Stimulated activated naive CD4-positive, alpha-beta T cell (primary cell): ENCODE data around the gene EPHA7.

Source experiments
- DNase-seq, 6 experiments: peaks; one replicate each; lab custom pipeline; 2025; lab: John Stamatoyannopoulos, UW

Gene EPHA7

GRCh38 chr6:93325761-93326160 lies 93.6 kb downstream of the EPHA7 start:
- DNase-seq = no peak

- no peak for DNase-seq
Observed at GRCh38 chr6:93323630-93324029, 95.7 kb downstream of the EPHA7 start.

DNA sequence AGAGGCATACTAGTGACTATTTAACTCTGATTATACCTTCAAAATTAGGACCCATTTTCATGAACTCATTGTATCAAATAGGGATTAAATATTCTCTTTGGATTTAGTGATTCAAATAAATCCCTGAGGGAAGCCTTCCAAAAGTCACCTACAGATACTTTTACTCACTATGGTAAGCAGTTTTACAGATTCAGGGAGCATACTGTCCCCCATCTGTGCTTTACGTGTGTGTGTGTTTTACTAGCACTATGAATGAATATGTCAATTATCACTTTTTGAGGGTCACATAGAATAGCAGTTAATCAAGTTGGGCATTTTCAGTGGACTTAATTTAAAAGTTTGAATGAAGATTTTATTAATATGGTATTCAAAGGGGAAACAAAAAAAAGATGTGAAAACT lies 96.7 kb downstream of the EPHA7 start:
- no peak for DNase-seq

- no peak for DNase-seq
Observed at GRCh38 chr6:93319304-93319703, 100.1 kb downstream of the EPHA7 start.

GRCh38 chr6:93318121-93318520 lies 101.2 kb downstream of the EPHA7 start:
- DNase-seq = no peak

DNA sequence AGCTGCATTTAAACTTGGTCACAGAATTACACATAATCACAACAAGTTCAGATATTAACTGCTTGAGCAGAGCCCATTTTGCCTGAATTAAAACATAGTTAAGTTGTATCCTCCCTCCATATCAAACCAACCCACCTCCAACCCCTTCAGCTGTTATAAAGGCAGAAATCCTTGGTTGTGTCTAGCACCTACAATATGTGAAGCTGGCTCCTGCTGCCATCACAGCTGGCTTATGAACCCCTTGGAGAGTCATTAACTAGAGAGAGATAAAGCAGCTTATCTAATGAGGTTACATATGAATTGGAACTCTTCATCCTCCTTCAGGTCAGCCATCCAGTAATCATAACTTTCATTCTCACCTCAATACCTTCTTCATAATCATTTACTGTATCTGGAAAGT lies 101.8 kb downstream of the EPHA7 start:
- DNase-seq = no peak

DNA sequence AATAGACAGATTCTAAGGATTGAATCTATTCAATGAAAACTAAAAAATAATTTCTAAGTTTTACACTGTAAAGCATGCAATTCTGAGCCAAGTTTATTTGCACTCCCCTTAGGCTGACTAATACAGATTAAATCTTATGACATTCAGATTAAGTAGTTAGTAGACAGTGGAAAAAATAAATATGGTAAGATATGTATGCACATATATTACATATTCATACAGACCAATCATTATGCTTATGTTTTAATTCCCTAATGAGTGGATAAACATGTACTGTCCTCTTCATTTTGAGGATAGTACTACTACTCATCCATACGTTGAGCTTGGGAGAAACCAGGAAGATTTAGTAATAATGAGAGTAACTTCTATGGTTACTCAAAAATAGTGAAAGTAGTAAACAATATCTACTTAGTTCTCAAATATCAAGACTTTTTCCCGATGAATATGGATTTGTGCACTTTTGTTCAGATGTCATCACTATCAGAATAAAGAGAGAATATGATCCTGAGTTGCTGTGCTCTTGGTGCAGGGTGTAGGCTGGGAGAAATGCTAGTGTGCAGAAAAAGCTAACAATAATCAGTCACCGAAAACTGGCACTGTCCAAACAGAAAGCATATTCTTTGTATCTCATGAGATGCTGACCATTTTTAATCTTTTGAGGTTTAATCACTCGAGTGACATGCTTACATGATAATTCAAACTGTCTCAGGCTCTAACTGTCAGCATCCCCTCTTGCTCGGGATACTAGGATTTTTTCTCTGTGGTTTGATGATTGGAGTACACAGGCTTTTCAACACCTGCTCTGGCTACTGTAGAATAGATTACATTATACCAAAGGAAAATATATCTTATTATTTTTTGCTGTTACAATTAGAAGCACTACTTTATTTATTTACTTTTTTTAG lies 111.6 kb downstream of the EPHA7 start:
- DNase-seq = no peak

DNA sequence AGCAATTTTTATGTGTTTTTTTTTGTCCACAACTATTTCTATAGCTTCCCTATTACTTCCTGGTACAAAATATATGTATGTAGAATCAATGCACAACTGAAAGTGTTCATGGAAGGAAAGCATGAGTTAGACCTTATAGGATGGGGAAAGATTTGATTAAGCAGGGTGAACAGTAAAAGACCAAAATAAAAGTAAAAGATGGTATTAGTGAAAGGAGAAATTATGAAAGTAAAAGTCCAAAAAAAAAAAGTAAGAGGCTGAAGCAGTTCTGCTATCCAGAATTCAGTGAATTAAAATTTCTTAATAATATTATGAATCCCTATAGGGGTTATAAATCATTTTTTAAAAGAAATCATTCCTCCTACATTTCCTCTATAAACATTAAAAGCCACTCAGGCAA lies 114.3 kb downstream of the EPHA7 start:
- no peak for DNase-seq

DNA sequence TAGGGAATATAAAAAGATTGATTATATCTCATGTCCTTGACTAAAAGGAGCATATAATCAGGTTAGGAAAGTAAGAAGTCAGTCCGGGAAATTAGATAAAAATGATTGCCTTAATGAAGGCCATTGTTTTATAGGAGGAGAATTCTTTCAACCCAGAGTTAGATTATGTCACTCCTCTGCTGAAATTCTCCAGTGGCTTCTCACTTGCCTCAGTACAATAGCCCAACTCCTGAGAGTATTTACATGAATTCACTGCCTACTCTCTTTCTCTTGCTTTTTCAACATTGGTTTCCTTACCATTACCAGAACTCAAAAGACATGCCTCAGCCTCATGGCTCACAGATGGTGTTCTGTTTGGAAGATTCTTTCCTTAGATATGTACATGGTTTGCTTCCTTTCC lies 114.9 kb downstream of the EPHA7 start:
- DNase-seq = no peak

DNA sequence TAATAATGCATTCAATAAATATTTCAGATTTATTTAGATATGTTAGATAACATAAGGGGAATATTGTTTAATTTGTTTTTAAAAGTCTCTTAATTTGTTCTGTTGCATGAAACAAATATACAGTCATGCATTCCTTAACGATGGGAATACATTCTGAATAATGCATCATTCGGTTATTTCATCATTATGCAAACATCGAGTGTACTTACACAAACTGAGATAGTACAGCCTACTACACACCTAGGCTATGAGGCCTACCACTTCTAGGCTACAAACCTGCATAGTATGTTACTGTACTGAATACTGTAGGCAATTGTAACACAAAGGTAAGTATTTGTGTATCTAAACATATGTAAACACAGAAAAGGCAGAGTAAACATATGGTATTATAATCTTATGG lies 118.7 kb downstream of the EPHA7 start:
- DNase-seq = no peak

DNA sequence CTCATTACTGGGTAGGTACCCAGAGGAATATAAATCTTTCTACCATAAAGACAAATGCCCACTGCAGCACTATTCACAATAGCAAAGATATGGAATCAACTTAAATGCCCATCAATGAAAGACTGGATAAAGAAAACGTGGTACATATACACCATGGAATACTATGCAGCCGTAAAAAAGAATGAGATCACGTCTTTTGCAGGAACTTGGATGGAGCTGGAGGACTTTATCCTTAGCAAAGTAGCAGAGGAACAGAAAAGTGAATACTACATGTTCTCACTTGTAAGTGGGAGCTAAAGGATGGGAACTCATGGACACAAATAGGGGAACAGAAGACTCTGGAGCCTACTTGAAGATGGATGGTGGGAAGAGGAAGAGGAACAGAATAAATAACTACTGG lies 119.7 kb downstream of the EPHA7 start:
- no peak for DNase-seq

DNA sequence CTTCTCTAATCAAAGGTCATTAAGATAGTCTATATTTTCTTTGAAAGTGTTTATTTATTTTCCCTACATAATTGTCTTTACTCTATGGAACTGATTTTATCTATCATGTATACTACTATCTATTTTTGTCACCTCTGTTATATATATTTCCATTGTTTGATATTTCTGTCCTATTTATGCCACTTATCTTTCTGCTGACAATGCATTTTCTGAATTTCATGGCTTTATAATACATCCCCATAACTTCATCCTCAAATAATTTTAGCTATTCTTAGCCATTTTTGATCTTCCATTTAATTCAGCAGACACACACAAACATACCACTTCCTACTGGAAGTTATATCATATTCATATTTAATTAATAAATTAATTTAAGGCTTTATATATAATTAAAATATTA lies 123.7 kb downstream of the EPHA7 start:
- no peak for DNase-seq

- DNase-seq = no peak
Observed at GRCh38 chr6:93294879-93295278, 124.5 kb downstream of the EPHA7 start.

DNA sequence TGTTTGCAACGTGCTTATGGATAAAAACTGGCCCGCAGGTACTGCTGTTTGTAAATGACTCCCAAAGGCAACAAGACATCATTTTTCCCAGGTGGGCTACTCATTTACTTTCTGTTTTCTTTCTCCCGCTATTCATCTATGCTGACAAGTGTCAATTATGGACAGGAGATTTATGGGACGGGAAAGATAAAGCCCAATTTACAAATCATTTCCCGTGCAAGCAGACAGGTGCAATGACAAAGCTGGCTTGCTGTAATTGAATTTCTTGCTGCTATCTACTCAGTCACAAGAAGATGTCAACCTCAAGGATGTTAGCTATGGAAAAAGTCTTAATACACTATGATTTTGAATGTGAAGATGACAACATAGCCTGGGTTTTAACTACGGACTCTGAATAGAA lies 125.5 kb downstream of the EPHA7 start:
- DNase-seq = no peak

- no peak for DNase-seq
Observed at GRCh38 chr6:93293460-93293859, 125.9 kb downstream of the EPHA7 start.

- no peak for DNase-seq
Observed at GRCh38 chr6:93282521-93283031, 136.8 kb downstream of the EPHA7 start.

DNA sequence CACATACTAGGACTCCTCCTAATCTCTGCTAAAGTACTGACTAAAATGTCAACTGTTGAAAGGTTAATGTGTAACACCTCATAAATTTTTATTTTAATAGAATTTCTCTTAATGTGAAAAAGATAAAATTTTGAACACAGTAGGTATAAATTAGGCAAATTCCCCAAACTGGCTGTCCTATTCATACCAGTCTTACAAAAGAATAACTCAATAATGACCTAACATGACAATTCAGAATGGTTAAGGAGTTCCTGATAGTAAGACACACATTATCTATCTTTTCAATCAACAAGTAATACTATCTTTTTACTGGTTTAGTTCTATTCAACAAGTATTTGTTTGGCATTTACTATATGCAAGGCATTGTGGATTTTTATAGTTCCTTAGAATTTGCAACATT lies 141.1 kb downstream of the EPHA7 start:
- DNase-seq = no peak

DNA sequence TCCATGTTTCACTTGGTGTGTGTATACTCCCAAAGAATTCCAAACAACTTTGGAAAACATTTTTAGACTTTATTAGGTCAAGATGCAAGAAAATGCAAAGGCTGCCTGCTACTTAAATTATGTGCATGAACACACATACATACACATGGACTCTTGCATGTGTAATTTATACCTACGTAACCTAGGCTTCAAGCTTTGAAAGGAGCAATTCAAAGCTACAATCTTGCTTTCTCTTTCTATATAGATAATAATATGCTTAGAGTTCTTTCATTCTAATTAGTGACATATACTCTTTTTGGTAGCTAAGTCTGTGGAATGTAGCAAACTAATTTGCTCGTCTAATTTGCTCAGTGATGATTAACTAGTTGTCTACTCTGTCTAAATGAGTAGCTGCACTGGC lies 146.5 kb downstream of the EPHA7 start:
- no peak for DNase-seq

- DNase-seq = no peak
Observed at GRCh38 chr6:93272211-93272610, 147.1 kb downstream of the EPHA7 start.

DNA sequence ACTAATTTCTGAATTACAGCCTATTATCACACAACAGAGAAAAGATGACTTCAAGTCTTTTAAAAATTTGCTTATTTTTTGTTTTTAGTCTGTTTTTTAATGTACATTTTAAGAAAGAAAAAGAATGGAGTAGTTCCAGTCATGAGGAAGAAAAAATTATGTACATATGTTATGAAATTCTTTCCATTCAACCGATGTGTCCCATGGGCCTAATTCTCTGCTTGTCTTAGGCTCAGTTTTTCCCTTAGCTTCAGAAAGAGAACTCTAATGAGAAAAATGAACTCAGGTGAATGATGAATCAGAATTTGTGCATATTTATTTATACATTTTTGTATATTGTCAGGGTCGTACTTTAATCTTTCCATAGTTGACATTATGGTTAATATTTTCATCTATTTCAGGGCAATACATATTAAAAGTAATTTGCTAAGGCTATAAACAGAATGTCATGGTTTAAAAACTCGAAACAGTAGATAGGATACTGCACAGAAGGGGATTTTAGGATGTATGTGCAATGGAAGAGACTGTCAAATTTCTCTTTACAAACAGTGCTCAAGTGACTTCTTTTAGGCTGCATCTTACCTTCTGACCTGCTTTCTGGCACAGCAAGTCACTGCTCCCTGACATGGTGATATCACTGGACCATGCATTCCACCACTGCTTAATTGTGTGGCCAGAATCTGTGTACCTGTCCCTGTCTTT lies 153.1 kb downstream of the EPHA7 start:
- DNase-seq = no peak

DNA sequence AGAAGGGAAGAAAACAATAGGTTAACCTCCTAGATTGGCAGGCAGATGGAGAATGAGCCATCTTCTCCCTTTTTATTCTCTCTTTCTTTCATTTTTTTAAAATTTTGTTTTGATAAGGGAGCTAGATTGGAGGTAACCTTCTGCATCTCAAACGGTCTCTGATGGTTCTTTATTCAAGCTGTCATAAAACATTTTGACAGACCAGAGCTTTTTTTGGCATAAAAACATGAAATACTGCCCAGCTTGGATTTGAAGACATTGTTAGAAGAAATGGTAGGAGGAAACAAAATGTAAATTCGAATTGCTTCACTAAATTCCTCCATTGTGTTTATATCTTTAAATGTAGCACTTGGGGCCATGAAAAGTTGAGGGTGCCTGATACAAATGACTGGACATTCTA lies 158.5 kb downstream of the EPHA7 start:
- DNase-seq = no peak

GRCh38 chr6:93259332-93259731 lies 160.0 kb downstream of the EPHA7 start:
- no peak for DNase-seq

DNA sequence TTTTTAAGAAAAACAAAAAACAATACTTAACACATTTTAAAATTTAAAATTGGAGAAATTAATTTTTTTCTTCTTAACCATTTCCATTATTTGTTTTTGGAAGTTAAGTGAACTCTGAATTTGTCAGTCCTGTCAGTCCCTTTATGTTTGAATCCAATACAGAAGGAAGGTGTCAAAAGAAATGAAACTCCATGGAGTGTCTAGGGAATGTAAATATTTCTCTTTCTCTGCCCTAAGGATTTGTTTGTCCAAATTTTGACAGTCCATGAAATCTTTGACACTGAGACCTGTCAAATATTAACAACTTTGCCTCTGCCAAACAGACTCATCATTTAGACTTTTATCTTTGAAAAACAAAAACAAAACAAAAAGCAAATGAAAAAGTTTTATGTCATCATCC lies 166.4 kb downstream of the EPHA7 start:
- DNase-seq = no peak
